Ishikawa (cell line): Measurements from ENCODE around the gene STAC.

Experiments
- CEBPB ChIP-seq: IDR thresholded peaks from 2 replicates; pipeline ENCODE4 v1.6.1; 2012
- CREB1 ChIP-seq: IDR thresholded peaks from 2 replicates; pipeline ENCODE4 v1.6.1; 2012; ENCODE audit warnings: low read depth
- EGR1 ChIP-seq: IDR thresholded peaks from 2 replicates; pipeline ENCODE4 v1.6.1; 2012
- EP300 ChIP-seq: IDR thresholded peaks from 2 replicates; pipeline ENCODE4 v1.6.1; 2012; ENCODE audit warnings: borderline replicate concordance
- FOXM1 ChIP-seq: IDR thresholded peaks from 2 replicates; pipeline ENCODE4 v1.6.1; 2012; ENCODE audit warnings: low read depth, borderline replicate concordance
- MAX ChIP-seq: IDR thresholded peaks from 2 replicates; pipeline ENCODE4 v1.6.1; 2012
- NFIC ChIP-seq: IDR thresholded peaks from 2 replicates; pipeline ENCODE4 v1.6.1; 2012
- RAD21 ChIP-seq: IDR thresholded peaks from 2 replicates; pipeline ENCODE4 v1.6.1; 2012; ENCODE audit warnings: low read depth
- REST ChIP-seq: IDR thresholded peaks from 2 replicates; pipeline ENCODE4 v1.6.1; 2012; ENCODE audit warnings: low read depth, mild to moderate bottlenecking
- TAF1 ChIP-seq: IDR thresholded peaks from 2 replicates; pipeline ENCODE4 v1.6.1; 2012; ENCODE audit warnings: low read depth, mild to moderate bottlenecking
- TCF12 ChIP-seq: IDR thresholded peaks from 2 replicates; pipeline ENCODE4 v1.6.1; 2012; ENCODE audit warnings: low read depth
- TEAD4 ChIP-seq: IDR thresholded peaks from 2 replicates; pipeline ENCODE4 v1.6.1; 2012
- USF1 ChIP-seq: IDR thresholded peaks from 2 replicates; pipeline ENCODE4 v1.6.1; 2012
- YY1 ChIP-seq: IDR thresholded peaks from 2 replicates; pipeline ENCODE4 v1.6.1; 2012; ENCODE audit warnings: low read depth
- ZBTB7A ChIP-seq: IDR thresholded peaks from 2 replicates; pipeline ENCODE4 v1.6.1; 2012; ENCODE audit warnings: low read depth

The STAC gene

GRCh38 chr3:36546226-36546625 is 165.9 kb downstream of the STAC start:
- TF ChIP-seq TAF1 = no peak
- TF ChIP-seq CREB1 = no peak
- TF ChIP-seq FOXM1 = no peak
- TF ChIP-seq MAX = no peak
- no peak for TF ChIP-seq TEAD4
- TF ChIP-seq TCF12 = no peak
- TF ChIP-seq USF1 = no peak
- no peak for TF ChIP-seq RAD21
- TF ChIP-seq REST = no peak
- no peak for TF ChIP-seq EP300
- TF ChIP-seq CEBPB = no peak
- no peak for TF ChIP-seq NFIC
- TF ChIP-seq YY1 = no peak
- no peak for TF ChIP-seq ZBTB7A
- TF ChIP-seq EGR1 = no peak

- TF ChIP-seq RAD21 (no peak), USF1 (no peak), FOXM1 (no peak), CREB1 (no peak), TAF1 (no peak), NFIC (no peak), ZBTB7A (no peak), YY1 (no peak), EGR1 (no peak), TEAD4 (no peak), CEBPB (no peak), EP300 (no peak), REST (no peak), MAX (no peak), TCF12 (no peak)
These were observed 168.4 kb downstream of the STAC start for GRCh38 chr3:36548712-36549111.

- TF ChIP-seq CREB1 (no peak), TCF12 (no peak), REST (no peak), EGR1 (no peak)
These were observed 176.9 kb downstream of the STAC start for GRCh38 chr3:36557021-36557707.

- TF ChIP-seq USF1 (no peak), NFIC (no peak), TEAD4 (no peak), CREB1 (no peak), CEBPB (no peak), REST (no peak), TCF12 (no peak), FOXM1 (no peak), YY1 (no peak), ZBTB7A (no peak), TAF1 (no peak), MAX (no peak), EGR1 (no peak), EP300 (no peak), RAD21 (no peak)
These were observed 177.6 kb downstream of the STAC start for GRCh38 chr3:36557708-36558421.
